OCI-LY3 (cell line): ENCODE measurements around the gene NAXE.

ENCODE experiments used
- H2AFZ ChIP-seq: fragments of 200-600, 300-600 bp; shearing (Covaris generic); 2 replicates; pipeline ENCODE4 v1.6.0; 2014; ENCODE audit warnings: antibody characterized with exemption, low read depth, low read length
- H3K27ac ChIP-seq: fragments of 200-600, 300-600 bp; sonication (generic); 2 replicates; pipeline ENCODE4 v1.5.1; 2014; ENCODE audit warnings: mild to moderate bottlenecking, low read length, moderate library complexity, mixed read lengths
- H3K27me3 ChIP-seq: fragments of 200-600, 300-600 bp; sonication (generic); 2 replicates; pipeline ENCODE4 v1.6.1; 2014; ENCODE audit warnings: low read depth, low read length, mixed read lengths
- H3K36me3 ChIP-seq: fragments of 200-600, 300-600 bp; sonication (generic); replicated peaks from 2 replicates; pipeline ENCODE3; 2014; ENCODE audit warnings: low read depth, low read length, mixed read lengths
- H3K4me1 ChIP-seq: fragments of 300-600, 200-600 bp; sonication (generic); 2 replicates; pipeline ENCODE4 v1.6.1; 2014; ENCODE audit warnings: low read length, mixed read lengths
- H3K4me2 ChIP-seq: fragments of 200-600, 300-600 bp; sonication (generic); 2 replicates; pipeline ENCODE4 v1.6.1; 2014; ENCODE audit warnings: low read length, mixed read lengths
- H3K4me3 ChIP-seq: fragments of 300-600, 200-600 bp; sonication (generic); 2 replicates; pipeline ENCODE4 v1.5.1; 2014; ENCODE audit warnings: antibody characterized with exemption, mild to moderate bottlenecking, low read length, moderate library complexity
- H3K79me2 ChIP-seq: fragments of 300-600, 200-600 bp; shearing (Covaris generic); 2 replicates; pipeline ENCODE4 v1.6.1; 2014; ENCODE audit warnings: mild to moderate bottlenecking, low read length, mixed read lengths
- H3K9ac ChIP-seq: fragments of 300-600, 200-600 bp; shearing (Covaris generic); 2 replicates; pipeline ENCODE4 v1.6.0; 2014; ENCODE audit warnings: mild to moderate bottlenecking, low read length, moderate library complexity
- H3K9me3 ChIP-seq: fragments of 200-600, 300-600 bp; shearing (Covaris generic); 2 replicates; pipeline ENCODE4 v1.6.1; 2014; ENCODE audit warnings: low read length, mixed read lengths; ENCODE audit not compliant: insufficient read depth
- H4K20me1 ChIP-seq: fragments of 200-600, 300-600 bp; sonication (generic); 2 replicates; pipeline ENCODE4 v1.6.1; 2016; ENCODE audit warnings: low read length, mixed read lengths; ENCODE audit not compliant: insufficient read depth
- CTCF ChIP-seq: fragments of 200-600, 300-600 bp; sonication (generic); IDR thresholded peaks from 2 replicates; pipeline ENCODE4 v1.5.1; 2014; ENCODE audit warnings: antibody characterized with exemption, low read length, low read depth
- EZH2phosphoT487 ChIP-seq: fragments of 200-600 bp; shearing (Covaris generic); IDR thresholded peaks from 2 replicates; pipeline ENCODE4 v1.6.1; 2018; ENCODE audit warnings: antibody characterized with exemption, mixed run types, low read depth

The NAXE gene

GRCh38 chr1:156638189-156638985 is 46.8 kb downstream of the NAXE start:
- TF ChIP-seq CTCF: no peak
- no peak for TF ChIP-seq EZH2phosphoT487
- no peak overlapping the region for H2AFZ ChIP-seq
- peaks cover 60% of the 10 kb centered on the region for H3K27me3 ChIP-seq
- H3K4me1 ChIP-seq: no peaks in the 10 kb centered on the region
- H3K27ac ChIP-seq: no peak overlapping the region
- no peaks in the 10 kb centered on the region for H3K79me2 ChIP-seq
- no peak overlapping the region for H3K4me3 ChIP-seq
- no peaks in the 10 kb centered on the region for H3K9me3 ChIP-seq
- H4K20me1 ChIP-seq: no peaks in the 10 kb centered on the region
- no peaks in the 10 kb centered on the region for H3K36me3 ChIP-seq
- H3K4me2 ChIP-seq: no peak overlapping the region
- no peak overlapping the region for H3K9ac ChIP-seq

GRCh38 chr1:156639601-156640101 is 48.1 kb downstream of the NAXE start:
- no peak for TF ChIP-seq CTCF
- no peak for TF ChIP-seq EZH2phosphoT487
- no peaks in the 10 kb centered on the region for H3K9me3 ChIP-seq
- no peak overlapping the region for H3K4me3 ChIP-seq
- no peak overlapping the region for H3K9ac ChIP-seq
- no peak overlapping the region for H3K27ac ChIP-seq
- H3K36me3 ChIP-seq: no peaks in the 10 kb centered on the region
- no peak overlapping the region for H3K4me2 ChIP-seq
- H3K4me1 ChIP-seq: no peaks in the 10 kb centered on the region
- no peak overlapping the region for H2AFZ ChIP-seq
- no peaks in the 10 kb centered on the region for H3K79me2 ChIP-seq
- no peaks in the 10 kb centered on the region for H4K20me1 ChIP-seq
- peaks cover 55% of the 10 kb centered on the region for H3K27me3 ChIP-seq

- Histone ChIP-seq H3K79me2 (no peaks in the 10 kb centered on the region), H3K9ac (no peak overlapping the region), H3K4me3 (no peak overlapping the region), H3K4me2 (no peak overlapping the region), H3K36me3 (no peaks in the 10 kb centered on the region), H3K9me3 (no peaks in the 10 kb centered on the region), H4K20me1 (no peaks in the 10 kb centered on the region), H3K4me1 (no peaks in the 10 kb centered on the region), H2AFZ (no peak overlapping the region), H3K27ac (no peak overlapping the region), H3K27me3 (peaks cover 53% of the 10 kb centered on the region)
- TF ChIP-seq EZH2phosphoT487: no peak
- no peak for TF ChIP-seq CTCF
Measured at GRCh38 chr1:156640842-156641706, 49.5 kb downstream of the NAXE start.

- Histone ChIP-seq H2AFZ (no peak within 1 kb of the TSS), H3K4me2 (no peak within 1 kb of the TSS), H3K9ac (no peak within 1 kb of the TSS), H4K20me1 (no peaks in the 10 kb centered on the region), H3K36me3 (no peaks in the 10 kb centered on the region), H3K4me1 (no peaks in the 10 kb centered on the region), H3K27ac (no peak within 1 kb of the TSS), H3K9me3 (no peaks in the 10 kb centered on the region), H3K27me3 (peaks cover 49% of the 10 kb centered on the region), H3K79me2 (no peaks in the 10 kb centered on the region), H3K4me3 (no peak within 1 kb of the TSS)
- no peak for TF ChIP-seq EZH2phosphoT487
- TF ChIP-seq CTCF: no peak
Measured at GRCh38 chr1:156641761-156642264, 50.2 kb downstream of the NAXE start, which contains the start of gene BCAN. BCAN (plus strand) TSS chr1:156642117; CDS start chr1:156646055, 3,938 bp downstream.
